Dermis blood vessel endothelial cell (primary cell): Measurements from ENCODE around the gene PRELID1. TPM values are rescaled to one million over a fixed set of nuclear protein-coding genes. Genes with fewer than 3 reads are reported as not detected.
A peak's percentile ranks its signal among the peaks of the same experiment; 100 is the strongest.
"Not testable (repeated sequence)": the region's sequence is repeated elsewhere in the genome, so short reads cannot be mapped to it uniquely, and the experiment has no call there.

Experiments
- DNase-seq: peaks from one replicate; pipeline ENCODE4 v3.0.0; 2010
- total RNA-seq: library from RNA; depleted of rRNA; stranded (reverse); fragments of >200 nt; gene quantifications from 2 replicates; pipeline ENCODE4 v1.2.3, GENCODE V29; 2014

The PRELID1 gene
- total RNA-seq, 1 donor from 2014 or later: 161 TPM

DNA sequence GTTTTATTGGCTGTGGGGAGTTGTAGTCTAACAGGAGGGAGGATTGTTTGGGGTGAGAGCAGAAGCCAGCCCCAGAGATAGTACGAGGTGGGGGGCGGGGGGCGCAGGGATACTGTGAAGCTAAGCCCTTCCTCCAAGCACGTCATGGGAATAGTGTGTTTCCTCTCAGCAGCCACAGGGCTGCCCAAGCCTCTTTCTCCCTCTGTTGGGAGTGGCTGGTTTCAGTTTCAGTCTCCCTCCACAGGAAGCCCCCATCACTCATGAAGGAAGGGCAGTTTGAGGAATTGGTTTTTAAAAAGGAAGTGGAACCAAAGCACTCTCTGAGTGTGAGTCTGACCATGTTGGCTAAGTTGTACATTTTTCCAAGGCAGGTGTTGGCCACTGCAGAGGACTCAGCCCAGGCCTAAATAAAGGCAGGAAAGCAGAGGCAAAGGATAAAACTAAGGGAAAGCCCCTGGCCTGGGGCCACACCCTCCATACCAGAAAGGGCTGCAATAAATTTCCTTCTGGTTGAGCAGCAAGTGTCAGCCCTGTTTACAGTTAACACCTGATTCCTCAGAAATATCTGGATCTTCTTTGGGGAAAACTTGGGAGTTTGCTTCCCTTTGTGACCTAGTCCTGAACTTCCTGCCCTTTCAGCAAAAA, 3.2 kb upstream of the PRELID1 start:
- peak; percentile 92 for DNase-seq

DNA sequence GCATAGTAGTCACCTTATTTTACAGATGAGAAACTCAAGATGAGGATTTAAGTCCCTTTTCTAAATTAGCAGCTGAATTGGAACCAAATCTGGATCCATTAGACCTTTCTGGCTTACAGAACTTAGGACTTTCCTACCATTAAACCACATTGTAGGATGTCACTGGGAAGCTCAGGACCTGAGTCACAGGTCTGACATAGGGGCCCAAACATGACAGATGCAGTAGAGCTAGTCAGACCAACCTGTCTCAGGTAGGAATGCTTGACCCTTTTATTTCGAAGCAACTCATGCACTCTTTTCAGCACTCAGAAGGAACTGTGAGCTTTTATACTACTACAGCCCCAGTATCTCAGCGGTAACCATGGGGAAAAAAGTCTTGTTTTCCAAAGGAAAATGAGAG, 2.6 kb upstream of the PRELID1 start:
- no peak for DNase-seq

- no peak for DNase-seq
Observed at GRCh38 chr5:177301503-177302165, 2.0 kb upstream of the PRELID1 start.

- peak; percentile 30 for DNase-seq
Observed at GRCh38 chr5:177302354-177303110, 1.1 kb upstream of the PRELID1 start.

GRCh38 chr5:177303925-177304391, 359 bp downstream of the PRELID1 start:
- peak; percentile 33 for DNase-seq

DNA sequence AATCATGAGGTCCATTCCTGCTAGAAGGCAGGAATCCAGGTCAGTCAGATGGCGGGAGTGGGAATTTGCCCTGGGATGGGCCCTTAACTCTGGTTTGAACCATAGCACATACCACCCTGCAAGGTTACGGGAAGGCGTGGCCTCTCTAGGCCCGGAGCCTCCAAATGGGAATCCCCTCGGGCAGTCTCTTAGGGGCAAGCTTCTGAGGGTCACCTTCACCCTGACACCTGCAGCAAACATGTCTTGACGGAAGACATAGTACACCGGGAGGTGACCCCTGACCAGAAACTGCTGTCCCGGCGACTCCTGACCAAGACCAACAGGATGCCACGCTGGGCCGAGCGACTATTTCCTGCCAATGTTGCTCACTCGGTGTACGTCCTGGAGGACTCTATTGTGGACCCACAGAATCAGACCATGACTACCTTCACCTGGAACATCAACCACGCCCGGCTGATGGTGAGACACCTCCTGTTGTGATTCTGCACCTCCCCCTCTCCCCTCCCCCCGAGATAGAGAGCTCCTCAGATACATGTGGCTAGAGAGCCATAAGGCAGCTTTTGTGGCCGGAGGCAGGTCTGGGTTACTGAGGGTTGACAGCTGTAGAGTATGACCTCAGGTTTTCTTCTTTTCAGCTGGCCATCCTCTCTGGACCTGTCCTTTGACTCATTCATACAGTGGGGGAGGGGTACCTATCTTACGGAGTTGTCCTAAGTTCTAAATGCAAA, 957 bp downstream of the PRELID1 start:
- DNase-seq: peak; percentile 47

GRCh38 chr5:177306103-177306640, 2.6 kb downstream of the PRELID1 start:
- not testable (repeated sequence) for DNase-seq

DNA sequence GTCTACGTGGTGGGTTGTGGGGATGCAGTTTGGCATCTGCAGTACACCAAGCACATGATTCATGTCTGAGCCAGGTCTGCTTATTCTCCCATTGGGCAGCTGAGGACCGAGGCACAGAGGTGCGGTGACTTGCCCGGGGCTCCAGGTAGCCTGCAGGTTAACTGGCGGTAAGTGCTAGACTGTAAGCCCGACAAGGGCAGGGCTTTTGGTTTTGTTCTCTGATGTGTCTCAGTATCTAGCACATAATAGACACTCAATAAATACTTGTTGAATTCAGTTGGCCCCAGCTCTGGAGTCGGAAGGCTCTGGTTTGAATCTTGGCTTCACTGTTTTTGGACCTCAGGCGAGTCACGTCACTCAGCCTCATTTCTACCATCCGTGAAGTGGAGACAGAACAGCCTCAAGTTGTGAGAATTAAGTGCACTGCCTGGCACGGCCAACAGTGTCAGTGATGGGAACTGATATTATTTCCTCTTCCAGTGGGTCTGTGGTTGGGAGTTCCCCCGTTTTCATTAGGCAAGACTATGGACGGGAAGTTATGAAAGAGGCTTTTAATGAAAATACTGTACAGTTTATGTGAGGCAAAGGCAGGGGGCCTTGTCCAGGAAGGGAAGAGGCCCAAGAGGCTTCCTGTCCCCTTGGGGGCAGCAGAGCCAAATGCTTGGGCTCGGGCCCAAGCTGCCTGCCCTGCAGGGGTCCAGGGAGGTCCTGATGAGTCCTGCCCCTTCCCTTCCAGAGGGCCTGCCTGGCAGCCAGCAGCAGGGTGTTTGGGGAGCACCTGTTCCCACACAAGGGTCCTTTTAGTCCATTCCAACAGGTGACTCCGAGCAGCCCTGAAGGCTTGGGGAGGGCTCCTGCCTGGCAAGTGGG, 3.3 kb downstream of the PRELID1 start:
- peak; percentile 31 for DNase-seq

- DNase-seq: no peak
Observed at GRCh38 chr5:177307544-177308363, 4.2 kb downstream of the PRELID1 start.

DNA sequence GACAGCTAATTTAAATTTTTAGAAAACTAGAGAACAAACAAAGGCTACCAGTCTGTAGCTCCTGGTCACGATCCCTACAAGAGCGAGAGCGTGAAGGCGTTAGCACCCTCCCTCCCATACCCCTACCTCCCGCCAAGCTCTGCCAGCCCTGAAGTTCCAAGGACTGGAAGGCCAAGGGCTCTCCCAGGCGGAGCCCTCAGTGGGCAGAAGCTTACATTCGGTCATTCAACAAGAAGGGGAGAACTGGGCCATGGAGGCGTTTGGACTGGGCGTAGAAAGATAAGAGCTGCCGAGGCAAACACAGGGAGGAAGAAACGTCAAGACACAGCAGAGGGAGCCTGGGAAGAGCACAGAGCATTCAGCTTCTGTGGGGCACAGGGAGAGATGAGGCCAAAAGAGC, 5.1 kb downstream of the PRELID1 start:
- DNase-seq: no peak

- DNase-seq: peak; percentile 87
Observed at GRCh38 chr5:177309351-177310191, 6.0 kb downstream of the PRELID1 start.

DNA sequence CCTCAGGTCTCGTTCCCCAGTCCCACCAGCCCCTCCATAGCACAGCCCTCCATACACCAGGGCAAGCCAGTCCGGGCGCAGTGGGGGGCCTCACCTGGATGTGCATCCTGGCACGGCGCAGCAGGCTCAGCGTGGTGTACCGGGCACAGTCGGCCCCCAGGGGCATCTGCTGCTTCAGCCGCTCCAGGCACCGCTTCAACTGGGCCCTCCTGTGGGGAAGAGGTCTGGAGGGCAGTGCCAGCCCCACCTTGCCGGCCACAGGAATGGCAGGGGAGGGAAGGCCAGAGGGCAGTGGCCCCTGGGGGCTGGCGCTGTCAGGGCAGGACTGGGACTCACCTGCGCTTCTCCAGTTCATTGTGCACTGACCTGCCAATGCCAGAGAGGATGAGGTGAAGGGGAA, 6.7 kb downstream of the PRELID1 start:
- DNase-seq: no peak

DNA sequence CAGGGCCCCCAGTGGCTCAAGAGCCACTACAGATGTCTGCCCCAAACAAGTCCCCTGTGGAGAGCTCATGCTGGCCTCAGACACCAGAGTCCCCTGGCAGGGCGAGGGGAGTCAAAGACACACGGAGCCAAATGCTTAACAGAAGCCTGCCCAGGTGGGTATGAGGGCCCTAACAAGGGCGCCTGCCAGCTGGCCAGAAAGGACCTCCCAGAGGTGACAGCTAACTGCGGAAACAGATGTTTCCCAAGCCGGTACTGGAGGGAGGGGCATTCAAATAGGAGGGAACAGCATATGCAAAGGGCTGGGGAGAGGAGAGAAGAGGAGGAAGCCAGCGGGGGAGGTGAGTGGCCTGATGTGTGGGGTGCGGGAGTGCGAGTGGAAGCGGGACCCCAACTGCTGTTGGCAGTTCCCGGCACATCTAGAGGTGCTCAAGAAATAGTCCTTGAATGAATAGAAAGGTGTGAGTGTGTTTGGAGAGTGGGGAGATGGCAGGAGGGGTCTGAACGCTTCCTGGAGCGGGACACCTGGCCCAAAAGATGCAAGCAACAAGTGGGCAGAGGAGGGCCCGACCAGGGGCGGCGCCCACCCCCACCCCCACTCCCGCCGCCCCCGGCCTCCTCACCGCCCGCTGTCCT, 7.3 kb downstream of the PRELID1 start:
- DNase-seq: peak; percentile 85

DNA sequence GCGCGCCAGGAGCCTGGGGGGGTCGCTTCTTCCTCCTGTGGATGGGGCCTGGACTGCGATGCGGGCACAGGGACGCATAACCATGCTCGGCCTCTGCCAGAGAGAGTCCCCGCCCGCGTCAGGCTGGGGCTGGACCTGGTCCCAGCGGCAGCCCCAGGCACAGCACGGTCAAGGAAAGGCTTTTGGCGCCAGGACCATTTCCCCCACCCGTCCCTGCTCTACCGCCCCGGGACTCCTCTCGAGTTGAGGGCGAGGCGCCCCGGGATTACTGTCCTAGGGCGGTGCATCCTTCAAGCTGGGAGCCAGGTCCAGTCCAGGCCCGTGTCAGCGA, 7.8 kb downstream of the PRELID1 start:
- DNase-seq: peak; percentile 26

GRCh38 chr5:177311723-177312648, 8.4 kb downstream of the PRELID1 start, which contains the start of gene MXD3:
Gene MXD3 (minus strand): TSS chr5:177311898. CDS start chr5:177311830, 68 bp downstream.
- DNase-seq: peak; percentile 95

- DNase-seq: peak; percentile 13
Observed at GRCh38 chr5:177312649-177313181, 9.1 kb downstream of the PRELID1 start.

DNA sequence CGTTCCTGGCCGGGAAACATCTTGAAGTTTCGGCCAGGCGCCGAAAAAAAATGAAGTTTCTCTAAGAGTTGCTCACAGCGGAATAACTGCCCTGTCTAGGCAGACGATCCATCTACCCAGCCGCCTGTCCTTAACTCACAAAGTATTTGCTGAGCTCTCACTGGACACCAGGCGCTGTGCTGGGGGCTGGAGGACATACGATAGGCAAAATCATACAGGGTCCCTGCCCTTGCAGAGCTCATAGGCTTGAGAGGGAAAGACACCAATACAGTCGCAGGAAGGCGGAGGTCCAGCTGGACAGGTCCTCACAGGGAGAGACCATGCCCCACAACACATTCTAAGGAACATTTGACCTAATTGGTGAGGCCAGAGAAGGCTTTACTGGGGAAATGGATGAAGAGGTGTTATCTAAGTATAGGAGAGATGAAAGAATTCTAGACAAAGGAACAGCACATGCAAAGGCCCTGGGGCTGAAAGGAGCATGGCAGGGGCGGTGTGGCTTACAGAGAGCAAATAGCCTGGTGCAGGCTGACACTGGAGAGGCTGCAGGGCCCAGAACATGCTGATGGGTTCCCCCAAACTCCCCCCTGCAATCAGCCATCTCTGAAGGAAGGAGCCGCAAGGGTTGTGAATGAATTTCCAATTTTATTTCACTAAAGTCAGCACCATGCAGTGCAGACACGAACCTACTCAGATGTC, 10.1 kb downstream of the PRELID1 start:
- DNase-seq: no peak
